Adipose tissue (tissue), 3 donors: ENCODE data around the gene TSN. TPM values are rescaled to one million over a fixed set of nuclear protein-coding genes. Genes with fewer than 3 reads are reported as not detected.

Source experiments
- polyA plus RNA-seq, 3 donors: library from polyadenylated mRNA; stranded (reverse); fragments of 200-250 nt; gene quantifications; one replicate each; pipeline ENCODE4 v1.2.3, GENCODE V29; 2013
- donor health status: healthy with polysubstance abuse.
- donor health status: Bipolar disorder and iron deficiency.
- donor health status: healthy.

The TSN gene
- polyA plus RNA-seq, 3 donors: 15.1 to 27.8 (median 22.5) TPM

Other genes with a start within 250 kb of the TSN start
- gene RNU4ATAC, start 224.8 kb upstream of the TSN start, polyA plus RNA-seq: not detected
- gene CLASP1, start 106.2 kb upstream of the TSN start, polyA plus RNA-seq: 10 to 100 TPM in 2 of 3 donors, 1 to 10 TPM in 1; 7.9 to 17.1 (median 16.2) TPM
- 10 to 100 TPM; 21.9 to 36.8 (median 33.2) TPM for gene NIFK, start 18.8 kb upstream of the TSN start, polyA plus RNA-seq